Smooth muscle cell (in vitro differentiated cells): ENCODE results near the gene TMX4. TPM values are rescaled to one million over a fixed set of nuclear protein-coding genes. Genes with fewer than 3 reads are reported as not detected.

Experiments used
- DNase-seq: peaks from one replicate; lab custom pipeline; 2025; ENCODE audit not compliant: unreplicated experiment; lab: John Stamatoyannopoulos, UW
- H2AFZ ChIP-seq: fragments of 200-600 bp; sonication (generic); 2 replicates; pipeline ENCODE4 v1.6.0; 2016; ENCODE audit warnings: antibody characterized with exemption, low read depth, mild to moderate bottlenecking
- H3F3A ChIP-seq: fragments of 200-600 bp; sonication (generic); 2 replicates; pipeline ENCODE4 v1.6.0; 2017; ENCODE audit warnings: antibody characterized with exemption, low read depth
- H3K27ac ChIP-seq: fragments of 200-600 bp; sonication (generic); 2 replicates; pipeline ENCODE4 v1.5.1; 2016; ENCODE audit warnings: low read depth, mild to moderate bottlenecking
- H3K27me3 ChIP-seq: fragments of 200-600 bp; sonication (generic); 2 replicates; pipeline ENCODE4 v1.6.1; 2016; ENCODE audit warnings: low read depth, mild to moderate bottlenecking
- H3K36me3 ChIP-seq: fragments of 200-600 bp; sonication (generic); 2 replicates; pipeline ENCODE4 v1.5.1; 2016; ENCODE audit warnings: low read depth
- H3K4me1 ChIP-seq: fragments of 200-600 bp; sonication (generic); 2 replicates; pipeline ENCODE4 v1.5.1; 2016; ENCODE audit warnings: low read depth
- H3K4me2 ChIP-seq: fragments of 200-600 bp; sonication (generic); 2 replicates; pipeline ENCODE4 v1.6.0; 2016; ENCODE audit warnings: mild to moderate bottlenecking
- H3K4me3 ChIP-seq: fragments of 200-600 bp; sonication (generic); 2 replicates; pipeline ENCODE4 v1.5.1; 2016; ENCODE audit warnings: mild to moderate bottlenecking
- H3K79me2 ChIP-seq: fragments of 200-600 bp; sonication (generic); 2 replicates; pipeline ENCODE4 v1.6.0; 2016; ENCODE audit warnings: low read depth, mild to moderate bottlenecking
- H3K9ac ChIP-seq: fragments of 200-600 bp; sonication (generic); 2 replicates; pipeline ENCODE4 v1.6.0; 2016; ENCODE audit warnings: low read depth
- H3K9me3 ChIP-seq: fragments of 200-600 bp; sonication (generic); replicated peaks from 2 replicates; pipeline ENCODE4 v1.5.1; 2016; ENCODE audit warnings: low read depth
- H4K20me1 ChIP-seq: fragments of 200-600 bp; sonication (generic); 2 replicates; pipeline ENCODE4 v1.6.0; 2016; ENCODE audit warnings: low read depth
- CTCF ChIP-seq: fragments of 200-600 bp; sonication (generic); IDR thresholded peaks from 2 replicates; pipeline ENCODE4 v1.5.1; 2017; ENCODE audit warnings: borderline replicate concordance, mild to moderate bottlenecking, antibody characterized with exemption; ENCODE audit not compliant: insufficient read depth, poor library complexity, severe bottlenecking
- WGBS: methylation state at CpG from one replicate; pipeline ENCODE4 v1.1.7; 2016; ENCODE audit warnings: low lambda C conversion rate; 5-methylcytosine and 5-hydroxymethylcytosine counted together
- polyA plus RNA-seq: library from polyadenylated mRNA; unstranded; fragments of >200 nt; fragmentation: Nextera tagmentation; extraction: Ambion mirVana; gene quantifications from 2 replicates; pipeline ENCODE4 v1.2.1, GENCODE V29; 2016
- total RNA-seq: library from RNA; depleted of rRNA; stranded (reverse); fragments of >200 nt; gene quantifications from 2 replicates; pipeline ENCODE4 v1.2.3, GENCODE V29; 2014

The TMX4 gene
- total and polyA plus RNA-seq, 2 experiments from 2014 or later = 13.9 to 14.1 TPM

- DNase-seq = no peak
- no peak for TF ChIP-seq CTCF
- 88% methylated on average over 3 of the region's 3 CpGs for WGBS
- Histone ChIP-seq H3K9me3 (no peaks in the 10 kb centered on the region), H3K4me3 (no peak overlapping the region), H2AFZ (no peak overlapping the region), H3K79me2 (no peaks in the 10 kb centered on the region), H3K27ac (no peak overlapping the region), H3F3A (no peaks in the 10 kb centered on the region), H3K27me3 (no peaks in the 10 kb centered on the region), H3K36me3 (no peaks in the 10 kb centered on the region), H3K4me1 (no peaks in the 10 kb centered on the region), H3K4me2 (no peak overlapping the region), H3K9ac (no peak overlapping the region), H4K20me1 (no peaks in the 10 kb centered on the region)
Observed at GRCh38 chr20:8055096-8055495, 35.5 kb upstream of the TMX4 start.

GRCh38 chr20:8050157-8050837, 30.7 kb upstream of the TMX4 start:
- H3K9ac ChIP-seq = no peak overlapping the region
- H3F3A ChIP-seq = no peaks in the 10 kb centered on the region
- H3K36me3 ChIP-seq = no peaks in the 10 kb centered on the region

GRCh38 chr20:8049310-8049709, 29.7 kb upstream of the TMX4 start:
- Histone ChIP-seq H3K27me3 (no peaks in the 10 kb centered on the region), H3K36me3 (no peaks in the 10 kb centered on the region), H3K9ac (no peak overlapping the region), H3K4me2 (no peak overlapping the region), H3K4me3 (no peak overlapping the region), H3K79me2 (no peaks in the 10 kb centered on the region), H4K20me1 (no peaks in the 10 kb centered on the region), H3K4me1 (no peaks in the 10 kb centered on the region), H2AFZ (no peak overlapping the region), H3F3A (no peaks in the 10 kb centered on the region), H3K9me3 (no peaks in the 10 kb centered on the region), H3K27ac (no peak overlapping the region)
- TF ChIP-seq CTCF = no peak
- 81% methylated on average over 3 of the region's 3 CpGs for WGBS
- DNase-seq = no peak

More at GRCh38 chr20:8050157-8050837, 30.7 kb upstream of the TMX4 start:
- Histone ChIP-seq H3K27me3 (no peaks in the 10 kb centered on the region), H3K79me2 (no peaks in the 10 kb centered on the region), H3K4me1 (no peaks in the 10 kb centered on the region), H2AFZ (peak overlapping the region; percentile 68), H3K4me3 (no peak overlapping the region), H3K27ac (no peak overlapping the region), H3K9me3 (no peaks in the 10 kb centered on the region), H4K20me1 (no peaks in the 10 kb centered on the region), H3K4me2 (peak overlapping the region; percentile 55)
- no peak for TF ChIP-seq CTCF
- no peak for DNase-seq
- WGBS = 51% methylated on average over 10 of the region's 10 CpGs

GRCh38 chr20:8045946-8046345, 26.4 kb upstream of the TMX4 start:
- H3K36me3 ChIP-seq = no peaks in the 10 kb centered on the region

More at GRCh38 chr20:8045946-8046345, 26.4 kb upstream of the TMX4 start:
- H2AFZ ChIP-seq = no peak overlapping the region
- H3K27ac ChIP-seq = no peak overlapping the region
- no peaks in the 10 kb centered on the region for H3F3A ChIP-seq
- H3K79me2 ChIP-seq = no peaks in the 10 kb centered on the region
- no peak overlapping the region for H3K4me3 ChIP-seq
- H3K9ac ChIP-seq = no peak overlapping the region
- H3K9me3 ChIP-seq = no peaks in the 10 kb centered on the region
- TF ChIP-seq CTCF = no peak
- H4K20me1 ChIP-seq = no peaks in the 10 kb centered on the region
- H3K4me2 ChIP-seq = peak overlapping the region; percentile 47
- no peak for DNase-seq
- WGBS = 77% methylated on average over 1 of the region's 1 CpG
- no peaks in the 10 kb centered on the region for H3K4me1 ChIP-seq
- peaks cover 14% of the 10 kb centered on the region for H3K27me3 ChIP-seq
